ENCODE results near the gene TRIM44. TPM values are rescaled to one million over a fixed set of nuclear protein-coding genes. Genes with fewer than 3 reads are reported as not detected.

The TRIM44 gene
- polyA plus RNA-seq, 2 of the 4 experiments (the other 2 are of a cell fraction) = 19.3 to 70.4 TPM

Other genes starting within 250 kb of the TRIM44 start
- gene SLC1A2, start 243.2 kb upstream of the TRIM44 start, polyA plus RNA-seq (2011; rRNA removed) = 0.14 and 0.16 TPM in 2 replicates
- 0.01 to 0.18 TPM (median 0.07 TPM) in 3 replicates for gene SLC1A2, start 243.2 kb upstream of the TRIM44 start, polyA plus RNA-seq (2017; fragmentation: RNase III; extraction: RNeasy Plus Mini Kit Qiagen cat#74134 plus additional on column Dnase treatment)
- gene PAMR1, start 137.2 kb upstream of the TRIM44 start, polyA plus RNA-seq (2011; rRNA removed) = not detected in 2 replicates
- not detected in 3 replicates for gene PAMR1, start 137.2 kb upstream of the TRIM44 start, polyA plus RNA-seq (2017; fragmentation: RNase III; extraction: RNeasy Plus Mini Kit Qiagen cat#74134 plus additional on column Dnase treatment)
- gene FJX1, start 44.3 kb upstream of the TRIM44 start, polyA plus RNA-seq (2011; rRNA removed) = 6.5 and 7.1 TPM in 2 replicates
- 14.5 to 17.9 TPM (median 15.6 TPM) in 3 replicates for gene FJX1, start 44.3 kb upstream of the TRIM44 start, polyA plus RNA-seq (2017; fragmentation: RNase III; extraction: RNeasy Plus Mini Kit Qiagen cat#74134 plus additional on column Dnase treatment)

Data from A549 (cell line).